Caco-2 (cell line): ENCODE data around the gene NEIL3. TPM values are rescaled to one million over a fixed set of nuclear protein-coding genes. Genes with fewer than 3 reads are reported as not detected.

Source experiments
- BruUV-seq: library from RNA; stranded (reverse); fragments of 400-500 nt; replicated peaks from 2 replicates; lab custom pipeline; 2021; lab: Mats Ljungman, UMichigan
- CTCF ChIA-PET: fragments of 300-600 bp; sonication (Branson Sonifier 250); formaldehyde crosslinking; loops from one replicate; lab custom pipeline; 2022; ENCODE audit warnings: antibody characterized with exemption; lab: Charles Lee
- POLR2A ChIA-PET: fragments of 300-600 bp; sonication (Branson Sonifier 250); formaldehyde crosslinking; loops from one replicate; lab custom pipeline; 2022; ENCODE audit warnings: antibody characterized with exemption; lab: Charles Lee
- DNase-seq, 2 experiments: peaks; one replicate each; pipeline versions ENCODE4 v3.0.0 to v3.0.0-alpha.2; 2020 to 2022
- H3K27me3 ChIP-seq: replicated peaks from 2 replicates; pipeline ENCODE4 v1.6.0; 2011; ENCODE audit warnings: low read length; ENCODE audit not compliant: control insufficient read depth, insufficient read depth
- H3K36me3 ChIP-seq: 2 replicates; pipeline ENCODE4 v1.5.1; 2011; ENCODE audit warnings: low read length; ENCODE audit not compliant: control insufficient read depth, insufficient read depth
- H3K4me1 ChIP-seq: fragments of 250-450 bp; sonication (Bioruptor Pico); 2 replicates; pipeline ENCODE4 v1.5.1; 2020; ENCODE audit warnings: mild to moderate bottlenecking
- H3K4me3 ChIP-seq: 2 replicates; pipeline ENCODE4 v1.5.1; 2011; ENCODE audit warnings: low read depth, mild to moderate bottlenecking, control low read depth, low read length
- H3K9me3 ChIP-seq: fragments of 250-450 bp; sonication (Bioruptor Pico); 2 replicates; pipeline ENCODE4 v1.5.1; 2020; ENCODE audit warnings: mild to moderate bottlenecking, moderate library complexity
- H3K27ac Mint-ChIP-seq: one replicate; pipeline ENCODE4 v1.8.0; 2022; ENCODE audit warnings: mixed read lengths; ENCODE audit not compliant: unreplicated experiment
- H3K27me3 Mint-ChIP-seq: one replicate; pipeline ENCODE4 v1.8.0; 2022; ENCODE audit warnings: mixed read lengths; ENCODE audit not compliant: insufficient read depth, unreplicated experiment
- H3K36me3 Mint-ChIP-seq: one replicate; pipeline ENCODE4 v1.8.0; 2022; ENCODE audit warnings: mild to moderate bottlenecking, mixed read lengths; ENCODE audit not compliant: insufficient read depth, unreplicated experiment
- H3K4me1 Mint-ChIP-seq: one replicate; pipeline ENCODE4 v1.8.0; 2022; ENCODE audit warnings: low read depth, mixed read lengths; ENCODE audit not compliant: unreplicated experiment
- H3K4me3 Mint-ChIP-seq: one replicate; pipeline ENCODE4 v1.8.0; 2022; ENCODE audit warnings: mild to moderate bottlenecking, moderate library complexity, mixed read lengths; ENCODE audit not compliant: unreplicated experiment
- H3K9me3 Mint-ChIP-seq: one replicate; pipeline ENCODE4 v1.8.0; 2022; ENCODE audit warnings: mixed read lengths; ENCODE audit not compliant: unreplicated experiment
- CTCF ChIP-seq, 2 experiments: fragments of 200-600 bp in 1 of 2; IDR thresholded peaks; 1 replicate in 1 of 2; 2 replicates in 1 of 2; pipeline versions ENCODE4 v1.5.1 to v1.8.0; 2011 to 2022; ENCODE audit warnings: antibody characterized with exemption in 1 of 2, control low read depth in 1 of 2, inconsistent platforms in 1 of 2, low read depth in 1 of 2, low read length in 1 of 2, mild to moderate bottlenecking in 1 of 2, moderate library complexity in 1 of 2; ENCODE audit not compliant: insufficient read depth in 1 of 2, severe bottlenecking in 1 of 2, unreplicated experiment in 1 of 2
- intact Hi-C: fragments of 100-400 bp; cut with micrococcal nuclease; formaldehyde crosslinking; loops from one replicate; pipeline ENCODE4 v1.10.0; 2022; ENCODE audit not compliant: unreplicated experiment
- total RNA-seq: library from RNA; stranded (reverse); gene quantifications from 2 replicates; pipeline ENCODE4 v1.2.3, GENCODE V29; 2022

NEIL3 gene
- total RNA-seq, 1 experiment from 2014 or later = 8.0 TPM

DNA sequence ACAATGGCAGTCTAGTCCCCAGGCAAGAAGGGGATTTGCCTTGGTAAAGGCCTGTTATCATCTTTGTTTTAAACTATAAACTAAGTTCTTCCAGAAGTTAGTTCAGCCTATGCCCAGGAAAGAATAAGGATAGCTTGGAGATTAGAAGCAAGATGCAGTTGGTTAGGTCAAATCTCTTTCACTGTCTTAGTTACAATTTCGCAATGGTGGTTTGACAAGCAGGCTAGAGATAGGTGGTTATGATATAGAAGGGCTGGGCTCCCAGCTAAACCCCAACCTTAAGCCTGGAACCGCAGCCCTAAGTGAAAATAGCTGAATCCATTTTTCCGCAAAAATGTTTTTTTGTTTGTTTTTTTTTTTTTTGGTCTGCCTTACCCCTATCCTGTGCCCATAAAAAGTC is 41.8 kb upstream of the NEIL3 start:
- ChIA-PET CTCF (no interaction called here), POLR2A (no interaction called here)
- no peak for TF ChIP-seq CTCF (IDR thresholded peaks at IDR 0.05; ENCODE audit: insufficient read depth in 1 of 2, low read depth in 1 of 2, low read length in 1 of 2, severe bottlenecking in 1 of 2, unreplicated experiment in 1 of 2)
- Mint-ChIP-seq H3K36me3 (no peaks in the 10 kb centered on the region), H3K9me3 (no peaks in the 10 kb centered on the region), H3K27me3 (no peaks in the 10 kb centered on the region), H3K4me3 (no peak overlapping the region), H3K27ac (no peak overlapping the region), H3K4me1 (no peaks in the 10 kb centered on the region)
- no TSS peak for BruUV-seq
- intact Hi-C loops = no loop called here
- Histone ChIP-seq H3K9me3 (no peaks in the 10 kb centered on the region), H3K27me3 (no peaks in the 10 kb centered on the region), H3K36me3 (no peaks in the 10 kb centered on the region), H3K4me1 (0 out of 2 replicates have a peak, but pooled peaks cover 4% of the 10 kb centered on the region), H3K4me3 (no peak overlapping the region)
- no peak for DNase-seq

DNA sequence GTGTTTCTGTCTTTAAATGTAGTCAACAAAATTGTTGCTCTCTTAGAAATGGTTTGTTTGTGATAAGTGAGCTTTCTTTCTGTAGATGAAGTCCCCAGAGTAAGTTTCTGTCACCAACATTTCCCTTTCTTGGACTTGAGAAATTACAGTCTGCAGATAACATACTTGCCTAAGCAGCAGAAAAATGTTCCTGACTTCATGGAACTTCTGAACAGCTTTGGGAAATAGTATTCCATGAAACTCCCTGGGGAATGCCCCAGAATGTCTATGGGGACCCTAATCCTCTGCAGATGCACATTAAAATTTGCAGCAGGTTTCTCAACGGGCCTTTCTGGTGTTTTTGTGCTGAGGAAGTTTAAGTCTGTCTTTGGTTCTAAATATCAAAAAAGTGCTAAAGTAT is 38.6 kb upstream of the NEIL3 start:
- Mint-ChIP-seq H3K27ac (no peak overlapping the region), H3K4me1 (no peaks in the 10 kb centered on the region), H3K27me3 (no peaks in the 10 kb centered on the region), H3K4me3 (no peak overlapping the region), H3K36me3 (no peaks in the 10 kb centered on the region), H3K9me3 (no peaks in the 10 kb centered on the region)
- no TSS peak for BruUV-seq
- H3K27me3 ChIP-seq = no peaks in the 10 kb centered on the region
- ChIA-PET POLR2A (no interaction called here), CTCF (no interaction called here)
- no peaks in the 10 kb centered on the region for H3K4me1 ChIP-seq
- no peak for TF ChIP-seq CTCF (IDR thresholded peaks at IDR 0.05; ENCODE audit: insufficient read depth in 1 of 2, low read depth in 1 of 2, low read length in 1 of 2, severe bottlenecking in 1 of 2, unreplicated experiment in 1 of 2)
- H3K9me3 ChIP-seq = no peaks in the 10 kb centered on the region
- DNase-seq = no peak
- no peaks in the 10 kb centered on the region for H3K36me3 ChIP-seq
- H3K4me3 ChIP-seq = no peak overlapping the region
- intact Hi-C loops = no loop called here

GRCh38 chr4:177271915-177272766 is 37.5 kb upstream of the NEIL3 start:
- no peak overlapping the region for H3K4me3 Mint-ChIP-seq
- no peak overlapping the region for H3K27ac Mint-ChIP-seq
- no TSS peak for BruUV-seq
- H3K9me3 Mint-ChIP-seq = no peaks in the 10 kb centered on the region
- no peaks in the 10 kb centered on the region for H3K36me3 ChIP-seq
- no peaks in the 10 kb centered on the region for H3K27me3 Mint-ChIP-seq
- intact Hi-C loops = no loop called here
- H3K4me3 ChIP-seq = no peak overlapping the region
- no peak for TF ChIP-seq CTCF (IDR thresholded peaks at IDR 0.05; ENCODE audit: insufficient read depth in 1 of 2, low read depth in 1 of 2, low read length in 1 of 2, severe bottlenecking in 1 of 2, unreplicated experiment in 1 of 2)
- H3K4me1 ChIP-seq = no peaks in the 10 kb centered on the region
- ChIA-PET CTCF (no interaction called here), POLR2A (no interaction called here)
- no peak for DNase-seq
- no peaks in the 10 kb centered on the region for H3K27me3 ChIP-seq
- no peaks in the 10 kb centered on the region for H3K36me3 Mint-ChIP-seq
- H3K9me3 ChIP-seq = no peaks in the 10 kb centered on the region
- H3K4me1 Mint-ChIP-seq = no peaks in the 10 kb centered on the region
